Measurements from ENCODE around the gene CIBAR2.

Gene CIBAR2

DNA sequence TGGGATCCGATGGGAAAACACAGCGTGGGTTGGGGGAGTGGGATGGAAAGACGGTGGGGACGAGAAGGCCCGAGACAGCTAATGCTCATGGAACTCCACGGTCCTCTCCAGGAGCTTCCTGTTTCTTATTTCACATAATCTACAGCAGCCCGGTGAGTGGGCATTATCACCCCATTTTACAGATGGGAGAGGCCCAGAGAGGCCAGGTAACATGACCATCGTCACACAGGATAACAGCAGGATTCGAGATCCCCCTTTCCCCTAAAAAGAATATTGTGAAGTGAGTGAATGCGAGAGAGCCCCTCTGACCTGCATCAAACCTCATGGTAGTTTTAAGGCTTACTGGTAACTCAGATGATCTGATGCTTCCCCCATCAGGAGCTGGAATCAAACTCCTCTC, 12.0 kb downstream of the CIBAR2 start:
- DNase-seq = no peak

DNA sequence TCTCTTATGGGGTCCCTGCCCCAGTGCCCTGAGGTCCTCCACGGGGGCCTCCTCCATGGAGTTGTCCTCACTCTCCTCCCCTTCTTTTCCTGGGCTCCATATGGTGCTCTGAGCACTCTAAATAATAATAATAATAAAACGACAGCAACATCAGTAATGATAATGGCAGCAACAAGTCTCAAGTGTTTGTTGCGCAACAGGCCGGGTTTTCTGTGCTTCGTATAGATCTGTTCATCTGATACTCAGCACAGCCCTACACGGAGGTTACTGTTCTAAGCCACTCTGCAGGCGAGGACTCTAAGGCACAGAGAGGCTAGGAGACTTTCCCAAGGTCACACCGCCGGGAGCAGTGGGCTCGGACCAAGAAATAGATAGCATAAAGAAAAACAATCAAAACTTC, 13.7 kb downstream of the CIBAR2 start:
- DNase-seq = no peak

DNA sequence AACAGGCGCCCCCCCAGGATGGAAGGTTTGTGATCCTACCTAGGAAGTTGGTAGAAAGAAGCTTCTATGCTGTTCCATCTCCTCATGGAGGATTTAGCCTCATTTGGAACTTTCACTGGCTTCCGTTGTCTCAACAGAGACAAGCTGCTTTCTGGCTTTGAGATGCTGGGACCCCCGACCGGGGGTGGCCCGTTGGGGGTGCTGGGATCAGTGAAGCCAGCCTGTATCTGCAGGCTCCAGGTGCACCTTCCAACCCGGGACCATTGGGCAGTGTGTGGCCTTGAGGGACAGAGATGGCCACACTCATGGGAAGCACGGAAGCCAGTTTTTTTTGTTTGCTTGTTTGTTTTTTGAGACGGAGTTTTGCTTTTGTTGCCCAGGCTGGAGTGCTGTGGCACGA, 15.4 kb downstream of the CIBAR2 start:
- no peak for DNase-seq

DNA sequence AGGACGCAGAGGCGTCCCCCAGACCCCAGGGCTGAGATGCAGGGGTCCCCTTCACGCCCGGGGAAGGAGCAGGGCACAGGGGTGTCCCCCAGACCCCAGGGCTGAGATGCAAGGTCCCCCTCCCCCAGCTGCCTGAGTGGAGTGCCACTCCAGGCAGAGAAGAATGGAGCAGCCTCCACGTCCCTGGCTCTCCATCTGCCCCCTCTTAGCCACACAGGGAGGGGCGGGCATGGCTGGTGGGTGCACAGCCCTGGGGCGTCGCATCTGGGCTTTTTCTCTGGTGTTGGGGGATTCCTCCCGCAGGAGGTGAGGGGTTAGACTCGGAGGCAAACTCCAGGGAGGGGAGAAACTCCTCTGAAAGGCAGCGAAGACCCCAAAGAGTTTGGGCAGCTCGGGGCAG, 17.5 kb downstream of the CIBAR2 start:
- no peak for DNase-seq

DNA sequence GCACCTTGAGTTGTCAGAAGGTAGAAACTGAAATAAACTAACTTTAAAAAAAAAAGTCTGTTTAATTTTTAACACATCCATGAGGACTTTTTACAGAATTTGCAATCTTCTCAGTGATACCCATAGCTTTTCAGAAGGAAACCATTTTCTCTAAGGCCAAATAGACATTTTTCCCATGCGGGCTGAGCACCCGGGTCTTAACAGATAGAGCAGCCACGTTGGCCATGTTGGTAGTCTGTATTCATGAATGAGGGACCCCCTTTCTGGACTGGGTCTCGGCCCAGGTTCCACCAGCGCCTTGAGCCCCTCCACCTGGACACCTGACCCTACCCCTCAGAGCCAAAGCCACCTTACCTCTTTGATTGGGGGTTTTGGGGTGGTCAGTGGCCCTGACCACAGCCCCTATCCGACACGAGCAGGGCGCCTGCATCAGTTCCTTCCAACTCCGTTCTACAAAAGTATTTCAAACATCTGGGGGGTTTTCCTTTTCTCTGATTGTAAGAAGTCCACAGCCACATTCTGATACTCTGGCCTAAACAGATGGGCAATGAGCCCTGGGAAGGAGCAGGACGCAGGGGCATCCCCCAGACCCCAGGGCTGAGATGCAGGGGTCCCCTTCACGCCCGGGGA, 18.0 kb downstream of the CIBAR2 start:
- DNase-seq = no peak

DNA sequence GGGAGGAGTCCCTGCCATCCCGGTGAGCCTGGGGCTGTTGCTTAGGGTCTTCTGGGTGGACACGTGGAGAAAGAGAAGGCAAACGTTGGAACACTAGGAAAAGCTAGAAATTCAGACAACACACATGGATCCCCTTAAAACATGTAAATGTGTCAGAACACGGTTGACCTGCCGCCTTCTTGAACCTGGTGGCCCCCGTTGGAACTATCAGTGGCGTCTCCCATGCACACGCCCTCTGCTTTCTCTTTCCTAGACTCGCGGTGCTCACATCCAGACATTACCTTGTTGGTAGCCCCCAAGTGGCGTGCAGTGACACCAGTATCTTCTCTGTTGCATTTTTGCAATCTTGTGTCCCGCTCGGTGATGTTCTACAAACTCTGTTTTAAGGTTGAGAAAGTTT, 18.6 kb downstream of the CIBAR2 start:
- DNase-seq = no peak

DNA sequence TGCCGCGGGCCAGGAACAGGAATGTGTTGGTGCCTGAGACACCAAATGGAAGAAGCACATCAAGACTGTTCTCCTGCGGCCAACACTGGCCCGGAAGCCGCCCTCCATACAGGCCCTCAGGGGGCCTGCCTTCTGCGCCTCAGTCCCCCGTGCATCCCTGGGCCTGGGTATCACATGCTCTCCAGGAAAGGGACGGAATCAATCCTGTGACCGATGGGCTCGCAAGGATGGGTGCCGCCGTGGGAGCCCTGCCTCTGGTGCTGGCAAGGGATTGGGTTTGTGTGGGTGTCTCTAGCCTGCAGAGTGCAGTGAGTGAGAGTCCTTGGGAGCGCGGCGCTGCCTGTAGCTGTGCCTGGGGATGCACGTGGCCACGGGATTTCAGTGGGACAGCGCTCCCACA, 19.4 kb downstream of the CIBAR2 start:
- DNase-seq = no peak

DNA sequence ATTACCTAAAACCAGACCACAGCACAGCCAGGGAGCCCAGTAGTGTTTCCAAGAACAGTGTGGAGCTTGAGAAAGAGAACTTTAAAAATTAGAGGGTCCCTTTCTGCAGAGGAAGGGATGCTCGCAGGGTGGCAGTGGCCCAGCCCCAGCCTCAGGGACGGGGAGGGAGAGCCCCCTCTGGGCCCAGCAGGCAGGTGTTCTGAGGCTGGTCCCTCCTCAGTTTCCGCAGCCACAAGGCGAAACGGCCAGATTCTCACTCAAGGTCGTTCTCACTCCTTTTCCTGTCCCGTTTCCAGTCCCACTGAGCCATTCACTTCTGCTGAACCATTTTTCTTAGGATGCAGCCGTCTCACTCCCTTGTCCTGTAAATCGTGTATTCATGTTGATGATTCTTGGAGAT, 20.0 kb downstream of the CIBAR2 start:
- DNase-seq = no peak

DNA sequence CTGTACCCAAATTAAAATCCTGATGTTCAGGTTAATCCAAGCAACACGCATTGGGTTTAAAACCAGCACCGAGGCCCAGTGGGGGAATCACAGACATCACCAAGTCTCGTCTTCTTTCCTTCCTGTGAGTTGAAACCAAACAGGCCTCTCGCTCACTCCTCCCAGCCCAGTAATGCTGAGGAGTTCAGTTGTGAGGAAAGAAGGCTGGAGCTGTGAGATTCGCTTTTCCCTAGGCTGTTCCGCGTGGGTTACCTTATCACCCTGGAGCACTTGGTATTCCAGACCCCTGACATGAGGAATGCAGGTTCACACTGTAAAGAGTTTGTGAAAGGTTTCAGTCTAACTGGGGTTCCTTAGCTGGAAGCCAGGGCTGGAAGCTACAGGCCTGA, 20.8 kb downstream of the CIBAR2 start:
- DNase-seq = no peak

DNA sequence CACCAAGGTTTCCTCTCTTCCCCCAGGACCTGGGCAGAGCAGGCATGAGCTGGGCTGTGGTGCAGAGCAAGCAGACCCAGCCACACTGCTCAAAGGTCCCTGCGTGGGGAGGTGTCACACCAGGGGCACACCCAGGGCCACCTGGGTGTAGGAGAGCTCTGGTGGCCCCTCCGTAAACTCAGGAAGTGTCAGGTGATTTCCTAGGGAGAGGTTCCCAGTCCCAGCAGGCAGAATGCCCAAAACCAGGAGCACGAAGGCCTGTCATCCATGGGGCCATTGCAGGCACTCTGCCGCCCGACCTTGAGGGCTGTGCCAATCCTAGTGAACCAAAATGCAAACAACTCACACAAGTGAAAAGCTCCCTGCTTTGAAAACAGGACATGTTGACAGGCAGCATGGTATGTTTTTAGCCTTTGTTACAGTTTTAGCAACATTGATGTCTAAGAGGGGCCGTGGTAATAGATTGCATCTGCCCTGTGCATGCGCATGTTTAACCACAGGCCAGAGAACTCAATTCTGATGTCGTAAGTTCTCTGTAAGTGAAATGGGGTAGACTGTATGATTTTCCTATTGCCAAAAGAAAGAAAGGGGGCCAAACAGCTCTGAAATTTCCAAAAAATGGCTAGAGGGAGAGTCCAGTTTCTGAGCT, 21.3 kb downstream of the CIBAR2 start:
- DNase-seq = no peak

DNA sequence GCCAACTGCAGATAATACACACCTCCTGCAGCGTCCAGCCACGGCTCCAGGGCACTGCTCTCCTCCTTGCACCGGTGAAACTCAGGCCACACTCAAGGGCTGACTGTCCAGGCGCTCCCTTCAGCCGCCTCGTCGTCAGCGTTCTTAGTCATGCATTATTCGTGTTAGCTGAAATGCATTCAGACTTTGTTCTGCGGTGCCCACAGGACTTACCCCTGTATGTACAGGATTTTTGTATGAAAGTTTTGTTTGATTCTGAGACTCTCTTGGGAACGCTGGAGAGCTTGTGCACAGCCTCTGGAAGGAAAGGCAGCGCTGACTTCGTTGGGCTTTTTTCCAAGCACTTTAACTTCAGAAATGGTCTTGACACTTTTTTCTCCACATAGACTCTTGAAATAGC, 22.1 kb downstream of the CIBAR2 start:
- no peak for DNase-seq

DNA sequence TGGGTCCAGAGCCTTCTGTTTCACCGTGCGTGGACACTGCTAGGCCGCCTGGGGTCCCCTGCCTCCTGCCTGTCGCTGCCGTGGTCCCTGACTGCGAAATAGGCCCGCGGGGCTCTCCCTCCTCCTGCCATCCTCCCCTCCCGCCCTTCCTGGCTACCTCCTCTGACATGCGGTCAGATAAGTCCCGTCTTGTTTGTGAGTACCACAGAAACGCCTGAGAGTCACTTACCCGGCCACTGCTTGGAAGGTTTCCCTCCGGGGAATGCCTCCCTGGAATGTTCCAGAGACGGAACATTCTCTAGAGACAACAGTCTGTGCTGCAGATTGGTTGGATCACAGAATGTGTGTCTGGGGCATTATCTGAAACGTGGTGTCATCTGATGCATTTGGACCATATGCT, 22.7 kb downstream of the CIBAR2 start:
- no peak for DNase-seq

DNA sequence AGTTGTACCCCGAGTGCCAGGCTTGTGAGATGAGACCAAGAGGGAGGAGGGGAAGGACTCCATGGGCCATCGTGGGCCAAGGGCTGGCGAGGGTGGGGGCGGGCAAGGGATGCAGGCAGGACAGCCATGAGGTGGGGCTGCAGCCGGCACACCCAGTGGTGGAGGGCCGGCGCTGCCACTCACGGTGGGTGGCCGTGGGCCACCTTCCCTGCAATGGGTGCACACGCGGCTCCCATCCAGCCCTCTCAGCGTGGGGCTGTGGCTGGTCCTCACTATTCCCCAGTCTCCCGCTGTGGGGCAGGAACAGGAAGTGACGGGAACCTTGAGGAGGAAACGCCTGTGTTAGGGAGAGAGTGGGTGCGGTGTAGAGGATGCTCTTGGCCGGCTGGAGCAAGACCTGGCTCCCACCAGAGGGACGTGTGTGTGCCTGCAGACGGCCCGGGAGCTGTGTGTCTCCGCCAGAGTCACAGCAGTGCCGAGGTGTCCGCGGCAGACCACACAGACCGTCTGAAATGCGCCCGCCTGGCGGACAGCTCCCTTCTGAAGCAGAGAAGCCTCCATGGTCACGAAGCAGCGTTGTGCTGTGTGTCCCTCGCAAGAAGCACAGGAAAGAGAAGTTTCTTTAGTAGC, 23.6 kb downstream of the CIBAR2 start:
- DNase-seq = no peak

DNA sequence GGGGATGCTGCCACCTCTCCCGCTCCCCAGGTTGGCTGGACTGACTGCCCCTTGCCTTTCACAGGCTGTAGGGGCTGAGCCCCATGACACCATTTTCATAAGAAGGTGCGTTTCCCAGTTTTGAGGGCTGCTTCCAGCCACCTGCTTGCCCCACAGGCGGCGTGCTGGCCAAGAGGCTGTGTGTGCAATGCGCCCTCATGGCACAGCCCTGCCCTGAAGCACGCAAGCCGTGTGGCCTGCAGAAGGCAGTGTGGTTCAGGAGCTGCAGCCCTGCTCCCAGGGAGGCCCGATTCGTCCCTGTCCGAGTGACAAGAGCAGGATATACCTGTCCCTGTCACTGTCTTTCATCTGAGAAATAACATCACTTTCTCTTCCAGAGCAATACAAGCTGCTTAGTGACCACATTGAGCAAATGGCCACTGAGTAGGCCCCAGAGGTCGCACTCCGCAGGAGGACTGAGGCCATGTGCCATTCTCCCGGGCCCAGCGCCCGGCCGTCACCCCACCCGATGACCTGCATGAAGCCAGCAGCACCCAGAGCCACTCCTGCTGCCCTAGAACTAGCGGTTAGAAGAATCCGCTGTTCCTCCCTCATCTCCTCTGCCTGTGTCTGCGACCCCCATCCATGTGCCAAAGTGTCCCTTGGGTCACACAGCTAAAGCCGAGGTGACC, 24.2 kb downstream of the CIBAR2 start:
- DNase-seq = no peak

DNA sequence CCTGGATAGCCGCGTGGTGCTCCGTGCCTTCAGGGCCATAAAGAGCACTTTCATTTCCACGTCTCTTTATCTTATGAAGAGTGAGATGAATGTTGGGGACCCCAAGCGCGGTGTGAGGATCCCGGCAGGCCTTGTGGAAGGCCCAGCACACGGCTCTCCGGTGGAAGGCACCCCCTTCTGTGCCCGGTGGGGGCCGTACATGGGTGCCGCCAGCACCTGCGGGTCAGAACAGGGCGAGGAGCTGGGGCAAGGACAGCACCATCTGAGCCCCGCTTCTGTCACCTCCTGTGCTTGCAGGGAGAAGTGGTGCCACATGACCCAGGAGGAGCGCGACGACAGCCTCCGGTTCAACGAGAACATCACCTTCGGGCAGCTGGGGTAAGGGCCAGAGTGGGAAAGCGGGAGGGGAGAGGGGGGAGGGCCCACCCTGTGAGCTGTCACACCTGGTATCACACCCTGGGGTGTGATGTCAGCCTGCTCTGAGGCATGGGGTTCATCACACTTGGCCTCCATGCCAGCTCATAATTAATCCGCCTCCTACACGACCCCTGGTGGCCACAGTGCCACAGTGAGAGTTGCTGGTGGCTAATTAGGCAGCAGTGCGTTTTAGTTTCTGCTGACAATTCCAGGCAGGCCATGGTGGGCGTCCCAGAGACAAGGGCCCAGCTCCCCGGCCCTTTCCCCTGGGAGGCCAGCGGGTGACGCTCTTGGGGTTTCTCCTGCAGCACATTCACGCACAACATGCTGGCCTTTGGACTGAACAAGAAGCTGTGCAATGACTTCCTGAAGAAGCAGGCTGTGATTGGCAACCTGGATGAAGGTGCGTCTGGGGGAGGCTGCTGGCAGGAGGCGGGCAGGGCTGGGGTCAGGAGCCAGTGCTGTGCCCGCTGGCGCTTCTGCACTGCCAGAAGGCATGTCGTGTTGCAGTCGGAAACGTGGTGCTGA, 25.7 kb downstream of the CIBAR2 start:
- peak; percentile 86 for DNase-seq

DNA sequence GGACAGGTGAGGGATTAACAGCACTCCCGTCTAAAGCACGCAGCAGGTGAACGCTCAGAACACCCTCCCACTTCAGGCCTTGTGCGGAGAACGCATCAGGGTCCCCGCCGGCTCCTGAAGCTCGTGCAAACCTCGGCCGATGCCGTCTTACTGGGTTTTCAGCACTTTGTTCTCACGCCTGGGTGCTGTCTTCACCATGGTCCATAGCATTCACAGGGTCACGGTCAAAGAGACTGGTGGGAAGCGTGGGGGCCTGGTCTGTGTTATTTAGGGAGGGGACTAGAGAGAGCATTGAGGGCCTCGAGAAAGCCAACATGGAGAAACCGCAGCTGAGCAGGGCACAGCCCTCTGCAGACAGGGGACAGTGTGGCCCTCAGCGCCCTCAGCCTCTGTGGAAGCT, 26.6 kb downstream of the CIBAR2 start:
- DNase-seq = no peak

DNA sequence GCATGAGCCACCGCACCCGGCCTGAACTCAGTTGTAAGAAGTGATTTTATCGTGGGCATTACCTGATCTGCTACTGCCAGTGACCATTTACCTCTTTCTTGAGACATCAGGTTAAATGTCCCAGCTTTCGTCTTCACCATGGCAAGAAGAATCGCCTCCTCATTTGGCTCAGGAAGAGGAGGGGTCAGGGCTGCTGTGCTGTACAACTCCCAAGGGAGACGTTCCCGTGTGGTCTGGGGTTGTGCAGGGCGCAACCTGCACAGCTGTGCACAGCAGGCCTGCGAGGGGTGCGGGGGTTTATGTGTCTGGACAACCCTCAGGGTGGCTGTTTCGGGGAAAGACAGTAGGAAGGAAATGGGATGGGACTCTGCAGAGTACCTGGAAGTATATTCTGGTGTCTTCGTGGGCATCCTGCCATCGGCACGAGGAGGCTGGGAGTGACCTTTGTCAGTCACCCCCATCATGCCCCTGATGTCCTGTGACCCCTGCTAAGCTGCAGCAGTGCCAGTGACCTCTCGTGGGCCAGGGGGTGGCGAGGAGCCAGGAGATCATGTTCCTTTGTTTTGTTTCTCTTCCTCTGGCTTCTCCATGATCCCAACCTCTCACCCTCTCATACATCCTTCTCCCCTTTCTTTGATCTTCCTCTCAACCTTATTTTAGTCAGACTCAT, 27.3 kb downstream of the CIBAR2 start:
- DNase-seq = no peak

DNA sequence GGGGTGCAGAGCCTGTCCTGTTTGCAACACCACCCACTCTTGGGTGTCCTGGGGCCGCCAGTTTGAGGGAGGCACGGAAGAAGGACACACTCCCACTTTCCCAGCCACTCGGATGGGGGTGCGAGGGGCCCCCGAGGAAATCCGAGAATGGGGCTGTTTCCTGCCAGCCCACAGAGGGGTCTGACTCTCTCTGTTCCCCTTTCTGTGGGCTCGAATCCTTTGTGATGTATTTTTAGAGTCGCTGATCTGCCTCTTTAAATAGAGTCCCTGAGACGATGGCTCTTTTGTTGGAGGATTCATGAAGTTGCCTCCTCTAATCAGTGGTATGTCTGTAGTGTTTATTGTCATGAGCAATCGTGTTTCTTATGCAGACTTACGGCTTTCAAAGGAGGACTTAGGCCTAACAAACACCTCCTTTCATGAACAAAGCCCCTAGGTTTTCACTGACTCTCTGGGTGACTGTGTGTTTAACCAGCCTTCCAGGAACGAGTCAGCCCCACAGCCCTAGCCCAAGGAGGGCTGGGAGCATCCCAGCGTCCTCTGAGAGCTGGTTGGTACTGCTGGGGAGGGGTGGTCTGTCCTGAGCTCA, 29.1 kb downstream of the CIBAR2 start:
- no peak for DNase-seq

DNA sequence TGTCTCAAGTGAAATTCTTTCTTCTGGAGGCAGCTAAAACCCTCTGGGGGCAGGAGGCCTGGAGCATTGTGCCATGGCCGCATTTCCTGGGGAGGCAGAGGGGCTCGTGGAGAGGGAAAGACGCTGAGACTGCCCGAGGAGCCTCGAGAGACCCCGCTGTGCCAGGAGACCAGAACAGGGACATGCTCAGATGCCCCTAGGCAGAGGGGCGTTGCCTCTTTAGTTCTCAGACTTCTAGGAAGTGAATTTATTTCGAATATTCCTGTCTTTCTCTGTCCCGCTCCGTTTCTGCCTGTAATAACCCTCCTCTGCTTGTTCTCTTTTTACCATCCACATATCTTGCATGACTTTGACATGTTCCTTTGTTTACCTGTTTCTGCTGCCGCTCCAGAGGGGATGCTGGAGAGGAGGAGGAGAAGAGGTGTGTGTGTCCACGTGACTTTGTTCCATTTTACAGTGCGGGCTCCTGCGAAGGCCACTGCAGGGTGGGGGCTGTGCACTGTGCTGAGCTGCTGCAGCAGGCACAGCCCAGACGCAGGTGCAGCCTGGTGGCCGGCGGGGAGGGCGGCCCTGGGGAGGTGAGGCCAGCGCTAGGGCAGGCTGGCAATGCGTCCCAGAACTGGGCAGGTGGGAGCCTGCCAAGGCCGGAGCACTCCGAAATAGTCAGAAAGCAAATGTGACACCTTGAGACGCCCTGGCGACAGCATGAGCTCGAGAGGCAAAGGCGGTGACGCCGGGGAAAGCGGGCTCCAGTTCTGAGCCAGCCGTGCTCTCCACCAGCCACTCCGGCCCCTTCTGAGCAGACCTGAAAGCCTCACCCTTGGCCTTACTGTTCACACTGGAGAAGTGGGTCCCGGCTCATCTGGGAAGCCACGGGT, 29.9 kb downstream of the CIBAR2 start:
- DNase-seq = no peak

DNA sequence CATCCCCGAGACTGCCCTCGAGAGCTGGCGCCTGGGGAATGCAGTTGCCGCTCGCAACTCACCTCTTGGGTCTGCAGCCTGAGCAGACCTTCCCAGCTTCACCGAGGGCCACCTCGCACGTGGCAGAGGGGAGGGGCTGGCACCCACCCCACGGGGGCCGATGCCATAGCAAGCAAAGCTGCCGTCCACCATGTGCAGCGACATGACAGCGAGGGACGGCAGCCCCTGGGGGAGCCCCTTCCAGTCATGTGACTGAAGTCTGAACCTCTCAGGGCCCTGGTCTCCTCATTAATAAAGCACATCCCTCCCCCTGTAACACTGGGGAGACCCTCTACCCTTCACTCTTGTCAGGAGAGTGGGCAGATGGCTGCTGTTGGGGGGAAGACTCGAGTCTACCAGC, 30.5 kb downstream of the CIBAR2 start:
- no peak for DNase-seq

DNA sequence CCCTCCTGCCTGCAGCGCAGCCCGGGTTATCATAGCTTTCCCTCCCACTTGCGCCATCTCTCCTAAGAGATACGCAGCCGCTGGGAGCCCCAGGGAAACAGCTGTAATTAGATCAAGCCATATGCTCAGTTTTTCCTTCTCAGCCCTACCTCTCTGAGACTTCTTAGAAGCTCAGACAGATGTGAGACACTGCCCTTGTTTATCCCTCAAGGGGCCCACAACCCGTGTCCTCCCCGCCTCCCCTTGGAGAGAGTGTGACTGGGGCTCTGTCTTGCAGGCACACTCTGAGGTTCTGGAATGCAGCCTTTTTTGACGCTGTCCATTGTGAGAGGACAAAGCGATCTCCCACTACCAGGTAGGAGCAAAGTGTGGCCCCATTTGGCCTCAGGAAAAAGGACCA, 31.2 kb downstream of the CIBAR2 start:
- no peak for DNase-seq

All from activated CD8-positive, alpha-beta memory T cell treated with anti-CD3 and anti-CD28 coated beads, Interleukin-2, amount 50 U/mL, for 48 hours (primary cell).